Measurements from ENCODE around the gene MEGF6. TPM values are rescaled to one million over a fixed set of nuclear protein-coding genes. Genes with fewer than 3 reads are reported as not detected.

Gene MEGF6
- total RNA-seq, 2 experiments from 2014 or later: 57.5 to 62.2 TPM

GRCh38 chr1:3510136-3510955, 101.0 kb downstream of the MEGF6 start:
- no peak overlapping the region for H3K27ac Mint-ChIP-seq
- TF ChIP-seq CTCF (IDR thresholded peaks at IDR 0.05): no peak
- peaks cover 7% of the 10 kb centered on the region for H3K36me3 ChIP-seq (ENCODE audit: insufficient read depth, low read length)

GRCh38 chr1:3509721-3510120, 101.6 kb downstream of the MEGF6 start:
- Mint-ChIP-seq H3K27ac (no peak overlapping the region), H3K4me3 (no peak overlapping the region), H3K27me3 (no peaks in the 10 kb centered on the region), H3K9me3 (no peaks in the 10 kb centered on the region), H3K4me1 (ENCODE audit: low read depth) (no peaks in the 10 kb centered on the region), H3K36me3 (ENCODE audit: low read depth) (peaks cover 15% of the 10 kb centered on the region)
- no peak for TF ChIP-seq CTCF (IDR thresholded peaks at IDR 0.05)
- intact Hi-C loops (cut with DNase I, micrococcal nuclease): no loop called here
- ChIA-PET CTCF (no interaction called here), POLR2A (no interaction called here)
- Histone ChIP-seq H3K9me3 (ENCODE audit: control insufficient read depth in 1 of 2, insufficient read depth in 1 of 2, low read length in 2 of 2) (no peaks in the 10 kb centered on the region), H3K27ac (ENCODE audit: low read depth in 1 of 2, low read length in 2 of 2) (no peak overlapping the region), H3K36me3 (ENCODE audit: insufficient read depth, low read length) (peaks cover 7% of the 10 kb centered on the region), H3K27me3 (ENCODE audit: control insufficient read depth in 1 of 2, insufficient read depth in 2 of 2, low read length in 2 of 2) (no peaks in the 10 kb centered on the region), H3K4me3 (ENCODE audit: low read length) (no peak overlapping the region), H3K4me1 (ENCODE audit: insufficient read depth, low read length) (no peaks in the 10 kb centered on the region)
- DNase-seq: no peak
- ATAC-seq (ENCODE audit: poor library complexity): no peak

More at GRCh38 chr1:3510136-3510955, 101.0 kb downstream of the MEGF6 start:
- Mint-ChIP-seq H3K4me3 (no peak overlapping the region), H3K9me3 (no peaks in the 10 kb centered on the region), H3K27me3 (no peaks in the 10 kb centered on the region), H3K36me3 (ENCODE audit: low read depth) (peaks cover 15% of the 10 kb centered on the region), H3K4me1 (ENCODE audit: low read depth) (no peaks in the 10 kb centered on the region)
- no peak overlapping the region for H3K27ac ChIP-seq (ENCODE audit: low read depth in 1 of 2, low read length in 2 of 2)
- ATAC-seq (ENCODE audit: poor library complexity) (no peak), DNase-seq (no peak)
- no peak overlapping the region for H3K4me3 ChIP-seq (ENCODE audit: low read length)
- intact Hi-C loops (cut with DNase I, micrococcal nuclease): no loop called here
- H3K9me3 ChIP-seq (ENCODE audit: control insufficient read depth in 1 of 2, insufficient read depth in 1 of 2, low read length in 2 of 2): no peaks in the 10 kb centered on the region
- no peaks in the 10 kb centered on the region for H3K27me3 ChIP-seq (ENCODE audit: control insufficient read depth in 1 of 2, insufficient read depth in 2 of 2, low read length in 2 of 2)
- ChIA-PET CTCF (no interaction called here), POLR2A (no interaction called here)
- H3K4me1 ChIP-seq (ENCODE audit: insufficient read depth, low read length): no peaks in the 10 kb centered on the region

DNA sequence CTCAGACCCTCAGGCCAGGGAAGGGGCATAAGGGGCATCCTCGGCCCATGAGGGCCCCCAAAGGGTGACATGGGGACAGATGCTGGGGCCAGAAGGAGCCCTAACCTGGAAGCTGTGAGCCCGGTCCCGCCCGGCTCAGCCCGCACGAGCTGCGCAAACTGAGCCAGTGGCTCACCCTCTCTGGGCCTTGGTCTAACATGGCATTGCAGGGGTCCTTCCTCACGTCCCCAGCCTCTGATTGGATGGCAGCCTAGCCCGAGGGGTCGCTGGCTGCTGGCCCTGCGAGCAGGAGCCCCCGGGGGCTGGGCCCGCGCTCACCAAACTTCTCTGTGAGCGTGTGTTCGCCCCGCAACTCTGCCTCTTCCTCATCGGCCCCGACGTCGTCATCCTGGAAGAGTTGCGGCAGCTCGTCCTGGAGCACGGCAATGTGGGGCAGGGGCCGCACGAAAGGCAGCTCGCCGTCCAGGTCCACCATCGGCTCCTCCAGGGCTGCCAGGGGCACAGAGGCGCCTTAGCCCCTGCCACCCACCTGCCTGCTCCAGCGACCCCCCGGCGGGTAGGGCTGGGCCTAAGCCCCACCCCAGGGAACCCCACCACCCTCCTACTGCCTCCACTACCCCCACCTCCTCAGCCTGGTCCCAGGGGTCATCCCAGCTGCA, 102.4 kb downstream of the MEGF6 start:
- no peaks in the 10 kb centered on the region for H3K9me3 Mint-ChIP-seq
- Histone ChIP-seq H3K4me1 (ENCODE audit: insufficient read depth, low read length) (no peaks in the 10 kb centered on the region), H3K27me3 (ENCODE audit: control insufficient read depth in 1 of 2, insufficient read depth in 2 of 2, low read length in 2 of 2) (no peaks in the 10 kb centered on the region), H3K36me3 (ENCODE audit: insufficient read depth, low read length) (peaks cover 7% of the 10 kb centered on the region), H3K4me3 (ENCODE audit: low read length) (no peak overlapping the region), H3K27ac (ENCODE audit: low read depth in 1 of 2, low read length in 2 of 2) (no peak overlapping the region), H3K9me3 (ENCODE audit: control insufficient read depth in 1 of 2, insufficient read depth in 1 of 2, low read length in 2 of 2) (no peaks in the 10 kb centered on the region)
- ATAC-seq (ENCODE audit: poor library complexity): no peak
- intact Hi-C loops (cut with DNase I, micrococcal nuclease): no loop called here
- no peak for TF ChIP-seq CTCF (IDR thresholded peaks at IDR 0.05)
- no peak overlapping the region for H3K4me3 Mint-ChIP-seq
- H3K36me3 Mint-ChIP-seq (ENCODE audit: low read depth): peaks cover 15% of the 10 kb centered on the region
- no peaks in the 10 kb centered on the region for H3K4me1 Mint-ChIP-seq (ENCODE audit: low read depth)
- CTCF ChIA-PET: no interaction called here
- no peaks in the 10 kb centered on the region for H3K27me3 Mint-ChIP-seq
- no peak overlapping the region for H3K27ac Mint-ChIP-seq
- POLR2A ChIA-PET: no interaction called here
- no peak for DNase-seq

All from CD4-positive, alpha-beta T cell (primary cell).